Stomach (tissue), 9 donors: ENCODE results near the gene TDRD15. TPM values are rescaled to one million over a fixed set of nuclear protein-coding genes. Genes with fewer than 3 reads are reported as not detected.

ENCODE experiments used
- DNase-seq, 2 donors: peaks; one replicate each; pipeline versions ENCODE4 v3.0.0 to v3.0.0-alpha.2; 2013 to 2019
- H3K27ac ChIP-seq, 5 donors: fragments of 200-600 bp in 4 of 5; sonication (generic) in 4 of 5; one replicate each; pipeline ENCODE4 v1.5.1; 2013 to 2019; ENCODE audit warnings: mild to moderate bottlenecking in 1 of 5, moderate library complexity in 1 of 5
- H3K27me3 ChIP-seq, 3 donors: fragments of 200-600 bp; sonication (generic); one replicate each; pipeline ENCODE4 v1.5.1; 2017 to 2019; ENCODE audit warnings: mixed run types in 1 of 3
- H3K36me3 ChIP-seq, 4 donors: fragments of 200-600 bp; sonication (generic); 1 replicate in 3 of 4; 2 replicates in 1 of 4; pipeline ENCODE4 v1.5.1; 2016 to 2019
- H3K4me1 ChIP-seq, 4 donors: fragments of 200-600 bp; sonication (generic); one replicate each; pipeline ENCODE4 v1.5.1; 2016 to 2019
- H3K4me3 ChIP-seq, 4 donors: fragments of 200-600 bp; sonication (generic) in 3 of 4; one replicate each; pipeline ENCODE4 v1.5.1; 2016 to 2019; ENCODE audit warnings: mild to moderate bottlenecking in 1 of 4
- H3K9me3 ChIP-seq, 4 donors: fragments of 200-600 bp; sonication (generic); one replicate each; pipeline ENCODE4 v1.5.1; 2016 to 2019
- CTCF ChIP-seq, 7 experiments: fragments of 450-650 bp in 4 of 7; fragments of 200-600 bp in 3 of 7; sonication (generic) in 3 of 7; IDR thresholded peaks; one replicate each; pipeline ENCODE4 v1.5.1; 2016 to 2019; ENCODE audit warnings: antibody characterized with exemption in 7 of 7, control low read depth in 2 of 7, mild to moderate bottlenecking in 1 of 7
- EP300 ChIP-seq: sonication (generic); formaldehyde crosslinking; IDR thresholded peaks from one replicate; pipeline ENCODE4 v1.6.1; 2017; ENCODE audit warnings: antibody characterized with exemption
- POLR2A ChIP-seq, 4 donors: fragments of 450-650 bp; IDR thresholded peaks; one replicate each; pipeline ENCODE4 v1.6.1; 2016; ENCODE audit warnings: antibody characterized with exemption in 4 of 4, control low read depth in 2 of 4, mild to moderate bottlenecking in 1 of 4, moderate library complexity in 1 of 4
- POLR2AphosphoS5 ChIP-seq, 3 donors: sonication (generic); formaldehyde crosslinking; IDR thresholded peaks; one replicate each; pipeline ENCODE4 v1.6.1; 2016; ENCODE audit warnings: antibody characterized with exemption in 3 of 3
- WGBS, 5 donors: extraction: QIAGEN DNeasy Blood & Tissue Kit in 3 of 5; methylation state at CpG; one replicate each; pipeline versions ENCODE4 v1.1.5 to v1.1.7; 2013 to 2018; 5-methylcytosine and 5-hydroxymethylcytosine counted together
- intact Hi-C: fragments of 100-400 bp; cut with DNase I; formaldehyde crosslinking; loops from one replicate; pipeline ENCODE4 v1.15.1; 2023; ENCODE audit warnings: low total_unique reads
- polyA plus RNA-seq, 3 donors: library from polyadenylated mRNA; stranded (reverse); fragments of 200-250 nt; gene quantifications; one replicate each; pipeline ENCODE4 v1.2.3, GENCODE V29; 2013
- total RNA-seq, 5 donors: library from RNA; depleted of rRNA; stranded (reverse); fragments of >200 nt; gene quantifications; one replicate each; pipeline versions ENCODE4 v1.1.0 to v1.2.3, GENCODE V29; 2014 to 2016
- donor health status: healthy with polysubstance abuse.
- donor health status: Bipolar disorder and iron deficiency.
- donor health status: healthy.

The TDRD15 gene
- total and polyA plus RNA-seq, 8 donors, result under 0.01 TPM; not detected in 7

DNA sequence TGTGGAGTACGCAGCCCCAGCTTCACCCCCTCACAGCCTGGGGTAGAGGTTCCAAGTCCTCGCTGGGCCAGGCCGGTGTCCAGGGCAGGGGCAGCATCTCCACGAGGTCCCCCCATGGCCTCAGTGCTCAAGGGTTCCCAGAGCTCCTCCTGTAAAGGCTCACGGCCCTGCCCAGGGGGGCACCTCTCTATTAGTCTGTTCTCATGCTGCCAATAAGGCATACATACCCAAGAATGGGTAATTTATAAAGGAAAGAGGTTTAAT is 38.8 kb downstream of the TDRD15 start:
- H3K9me3 ChIP-seq, result no peaks in the 10 kb centered on the region
- H3K4me1 ChIP-seq, result no peaks in the 10 kb centered on the region
- WGBS, 5 donors, result 62 to 73% (median 67%) methylated on average over 3 to 5 of the region's 5 CpGs
- TF ChIP-seq EP300 (no peak), POLR2AphosphoS5 (IDR thresholded peaks at IDR 0.05) (no peak), CTCF (IDR thresholded peaks at IDR 0.05) (no peak), POLR2A (IDR thresholded peaks at IDR 0.05) (no peak)
- H3K27me3 ChIP-seq, result no peaks in the 10 kb centered on the region
- H3K27ac ChIP-seq, result no peak overlapping the region
- no peaks in the 10 kb centered on the region for H3K36me3 ChIP-seq
- intact Hi-C loops, result no loop called here
- DNase-seq, result no peak
- no peak overlapping the region for H3K4me3 ChIP-seq

- Histone ChIP-seq H3K4me3 (no peak overlapping the region), H3K9me3 (no peaks in the 10 kb centered on the region), H3K4me1 (no peaks in the 10 kb centered on the region), H3K36me3 (no peaks in the 10 kb centered on the region), H3K27ac (no peak overlapping the region), H3K27me3 (no peaks in the 10 kb centered on the region)
- no peak for TF ChIP-seq POLR2A (IDR thresholded peaks at IDR 0.05)
- TF ChIP-seq CTCF (IDR thresholded peaks at IDR 0.05), result no peak
- no peak for TF ChIP-seq POLR2AphosphoS5 (IDR thresholded peaks at IDR 0.05)
- no peak for TF ChIP-seq EP300
- 80 to 97% (median 95%) methylated on average over 3 to 9 of the region's 9 CpGs for WGBS, 5 donors
- no peak for DNase-seq
- intact Hi-C loops, result no loop called here
Measured at GRCh38 chr2:21163213-21163612, 39.4 kb downstream of the TDRD15 start.

DNA sequence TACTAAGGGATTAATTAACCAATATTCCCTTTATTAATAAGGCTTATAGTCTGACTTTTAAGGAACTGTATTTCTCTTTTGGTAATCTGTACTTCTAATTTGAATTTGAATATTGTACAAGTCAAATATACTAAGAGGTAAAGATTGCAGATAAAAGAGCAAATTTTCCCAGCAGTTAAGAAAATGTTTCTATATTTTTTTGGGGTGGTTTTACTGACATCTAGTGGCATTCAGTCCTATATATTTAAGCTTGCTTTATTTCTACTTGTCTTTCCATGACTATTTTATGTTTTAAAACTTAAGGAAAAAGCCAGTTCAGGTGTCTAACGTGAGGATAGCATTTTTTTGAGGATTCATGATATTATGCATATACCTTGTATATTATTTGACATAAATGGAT is 41.6 kb downstream of the TDRD15 start:
- H3K4me3 ChIP-seq, result no peak overlapping the region
- 0 to 7% (median 2%) methylated on average over 1 of the region's 1 CpG for WGBS, 5 donors

GRCh38 chr2:21175895-21176646 is 52.3 kb downstream of the TDRD15 start:
- H3K27me3 ChIP-seq, result no peaks in the 10 kb centered on the region
- no peak overlapping the region for H3K27ac ChIP-seq
- peak in 1 of 2 donors; percentile 41 for DNase-seq
- no peaks in the 10 kb centered on the region for H3K4me1 ChIP-seq
- no peaks in the 10 kb centered on the region for H3K36me3 ChIP-seq
- WGBS, 5 donors, result 28 to 40% (median 34%) methylated on average over 5 of the region's 5 CpGs
- no peaks in the 10 kb centered on the region for H3K9me3 ChIP-seq
- TF ChIP-seq CTCF (IDR thresholded peaks at IDR 0.05) (no peak), POLR2AphosphoS5 (IDR thresholded peaks at IDR 0.05) (no peak), POLR2A (IDR thresholded peaks at IDR 0.05) (no peak), EP300 (no peak)
- no peak overlapping the region for H3K4me3 ChIP-seq
- intact Hi-C loops, result loop anchor here (10.0 kb wide), 1 partner anchor 139 kb away; no protein-coding TSS in a partner anchor

More for the DNA sequence above, 41.6 kb downstream of the TDRD15 start:
- no peak for TF ChIP-seq POLR2A (IDR thresholded peaks at IDR 0.05)
- TF ChIP-seq CTCF (IDR thresholded peaks at IDR 0.05), result no peak
- no peak for TF ChIP-seq EP300
- no peak for TF ChIP-seq POLR2AphosphoS5 (IDR thresholded peaks at IDR 0.05)
- H3K27ac ChIP-seq, result no peak overlapping the region
- H3K9me3 ChIP-seq, result no peaks in the 10 kb centered on the region
- intact Hi-C loops, result no loop called here
- no peaks in the 10 kb centered on the region for H3K4me1 ChIP-seq
- H3K27me3 ChIP-seq, result no peaks in the 10 kb centered on the region
- DNase-seq, result peak in 1 of 2 donors; percentile 4
- H3K36me3 ChIP-seq, result no peaks in the 10 kb centered on the region
